ENCODE data around the gene DRD1. TPM values are rescaled to one million over a fixed set of nuclear protein-coding genes. Genes with fewer than 3 reads are reported as not detected.
"Not testable (repeated sequence)": the region's sequence is repeated elsewhere in the genome, so short reads cannot be mapped to it uniquely, and the experiment has no call there.

Gene DRD1
- total and polyA plus RNA-seq, 2 of the 4 experiments (the other 2 are of a cell fraction): 0.18 to 0.19 TPM

- DNase-seq (no peak), ATAC-seq (ENCODE audit: low read depth) (no peak)
- Histone ChIP-seq H2BK5ac (ENCODE audit: low read depth, low read length, poor library complexity, severe bottlenecking) (no peak overlapping the region), H3K4me3 (ENCODE audit: insufficient read depth, low read depth, low read length) (no peak overlapping the region), H3K79me1 (ENCODE audit: low read depth in 1 of 2, low read length in 2 of 2) (no peaks in the 10 kb centered on the region), H2BK15ac (ENCODE audit: low read depth, low read length) (no peak overlapping the region), H4K91ac (ENCODE audit: insufficient read depth, low read depth, low read length) (no peak overlapping the region), H2BK20ac (ENCODE audit: low read depth, low read length) (no peak overlapping the region), H3K9me1 (ENCODE audit: insufficient read depth, low read length) (no peaks in the 10 kb centered on the region), H3K27me3 (ENCODE audit: control insufficient read depth, insufficient read depth, low read length) (peaks cover 10% of the 10 kb centered on the region; the same call in 1 of the 2 replicates), H3K23ac (ENCODE audit: low read depth, low read length) (no peak overlapping the region), H2AK5ac (ENCODE audit: low read depth, low read length) (no peak overlapping the region), H3K9me3 (ENCODE audit: control insufficient read depth, insufficient read depth, low read length) (no peaks in the 10 kb centered on the region), H3K14ac (replicated peaks; ENCODE audit: low read depth, low read length) (no peak overlapping the region), H4K5ac (ENCODE audit: low read depth, low read length) (no peak overlapping the region), H3K4ac (ENCODE audit: low read depth, low read length) (no peak overlapping the region), H4K8ac (ENCODE audit: low read depth in 2 of 2, low read length in 2 of 2) (no peak overlapping the region), H3K18ac (ENCODE audit: low read depth, low read length) (no peak overlapping the region), H4K20me1 (ENCODE audit: insufficient read depth, low read length) (no peaks in the 10 kb centered on the region), H3K27ac (ENCODE audit: insufficient read depth, low read length) (no peak overlapping the region), H2AK9ac (replicated peaks; ENCODE audit: low read depth, low read length, poor library complexity) (no peak overlapping the region), H3K9ac (ENCODE audit: low read depth, low read length) (no peak overlapping the region), H3K56ac (ENCODE audit: extremely low read depth, insufficient read depth, low read length) (no peak overlapping the region), H2BK120ac (ENCODE audit: low read depth, low read length) (no peak overlapping the region), H3K4me1 (ENCODE audit: control insufficient read depth, insufficient read depth, low read length) (no peaks in the 10 kb centered on the region), H3K36me3 (ENCODE audit: control insufficient read depth, insufficient read depth, low read length) (no peaks in the 10 kb centered on the region), H3K4me2 (ENCODE audit: low read depth, low read length) (no peak overlapping the region), H2AFZ (replicated peaks; ENCODE audit: low read length, poor library complexity) (no peak overlapping the region)
- intact Hi-C loops (cut with micrococcal nuclease): no loop called here
- no TSS peak for BruUV-seq (replicated peaks)
- no peak for TF ChIP-seq USF2 (IDR thresholded peaks at IDR 0.05; ENCODE audit: low read depth, low read length)
- TF ChIP-seq SMC3 (IDR thresholded peaks at IDR 0.05; ENCODE audit: low read depth, low read length): no peak
- no peak for TF ChIP-seq ELK1 (IDR thresholded peaks at IDR 0.05; ENCODE audit: borderline replicate concordance, low read depth, low read length)
- CTCF ChIA-PET: interaction anchor here (1.1 kb wide), 1 partner anchor 8 kb away, joined by 7 read pairs; no protein-coding TSS in a partner anchor
- dilution Hi-C loops (cut with HindIII; ENCODE audit: low sequenced_read_pairs, unreplicated experiment): no loop called here
- 53% methylated on average over 4 of the region's 11 CpGs; no CpG with 5 or more reads in 1 of the 2 experiments for WGBS, 2 experiments (ENCODE audit: extremely low coverage in 2 of 2, insufficient read length in 1 of 2)
- in situ Hi-C loops (cut with MboI; ENCODE audit: low sequenced_read_pairs): no loop called here
- POLR2A ChIA-PET (ENCODE audit: unreplicated experiment): no interaction called here
Measured at GRCh38 chr5:175456105-175456742, 12.2 kb upstream of the DRD1 start.

GRCh38 chr5:175454338-175454737 lies 10.4 kb upstream of the DRD1 start:
- H4K20me1 ChIP-seq (ENCODE audit: insufficient read depth, low read length); BruUV-seq (replicated peaks); H3K9me3 ChIP-seq (ENCODE audit: control insufficient read depth, insufficient read depth, low read length); CTCF ChIA-PET; H4K5ac ChIP-seq (ENCODE audit: low read depth, low read length); POLR2A ChIA-PET (ENCODE audit: unreplicated experiment); H3K36me3 ChIP-seq (ENCODE audit: control insufficient read depth, insufficient read depth, low read length); H2AK9ac ChIP-seq (replicated peaks; ENCODE audit: low read depth, low read length, poor library complexity); H2AFZ ChIP-seq (replicated peaks; ENCODE audit: low read length, poor library complexity); H2BK20ac ChIP-seq (ENCODE audit: low read depth, low read length); H3K27ac ChIP-seq (ENCODE audit: insufficient read depth, low read length); H3K18ac ChIP-seq (ENCODE audit: low read depth, low read length); H3K4ac ChIP-seq (ENCODE audit: low read depth, low read length); H2BK120ac ChIP-seq (ENCODE audit: low read depth, low read length); ATAC-seq (ENCODE audit: low read depth); H3K4me1 ChIP-seq (ENCODE audit: control insufficient read depth, insufficient read depth, low read length); H3K9ac ChIP-seq (ENCODE audit: low read depth, low read length); in situ Hi-C loops (cut with MboI; ENCODE audit: low sequenced_read_pairs); dilution Hi-C loops (cut with HindIII; ENCODE audit: low sequenced_read_pairs, unreplicated experiment); H4K91ac ChIP-seq (ENCODE audit: insufficient read depth, low read depth, low read length); H2BK5ac ChIP-seq (ENCODE audit: low read depth, low read length, poor library complexity, severe bottlenecking); H3K4me3 ChIP-seq (ENCODE audit: insufficient read depth, low read depth, low read length); DNase-seq; H3K79me1 ChIP-seq (ENCODE audit: low read depth in 1 of 2, low read length in 2 of 2); H3K14ac ChIP-seq (replicated peaks; ENCODE audit: low read depth, low read length); H3K9me1 ChIP-seq (ENCODE audit: insufficient read depth, low read length); H4K8ac ChIP-seq (ENCODE audit: low read depth in 2 of 2, low read length in 2 of 2); H3K56ac ChIP-seq (ENCODE audit: extremely low read depth, insufficient read depth, low read length); H2AK5ac ChIP-seq (ENCODE audit: low read depth, low read length); H3K4me2 ChIP-seq (ENCODE audit: low read depth, low read length); H2BK15ac ChIP-seq (ENCODE audit: low read depth, low read length); H3K23ac ChIP-seq (ENCODE audit: low read depth, low read length); intact Hi-C loops (cut with micrococcal nuclease): not testable (repeated sequence)
- peaks cover 12% of the 10 kb centered on the region for H3K27me3 ChIP-seq (ENCODE audit: control insufficient read depth, insufficient read depth, low read length)
- WGBS, 2 experiments (ENCODE audit: extremely low coverage in 2 of 2, insufficient read length in 1 of 2): no CpG with 5 or more reads among the region's 5 CpGs

All from IMR-90 (cell line).